GM21786 (cell line): Measurements from ENCODE around the gene C9.
"Not testable (repeated sequence)": the region's sequence is repeated elsewhere in the genome, so short reads cannot be mapped to it uniquely, and the experiment has no call there.

Experiments
- ATAC-seq: cut with Tn5 transposase; IDR thresholded peaks from one replicate; pipeline ENCODE4 v1.9.1; 2021; ENCODE audit not compliant: unreplicated experiment

C9 gene

GRCh38 chr5:39373791-39374190, 9.5 kb upstream of the C9 start:
- ATAC-seq: no peak

GRCh38 chr5:39371367-39371635, 7.0 kb upstream of the C9 start:
- no peak for ATAC-seq

- ATAC-seq: no peak
Measured at GRCh38 chr5:39370555-39371366, 6.5 kb upstream of the C9 start.

GRCh38 chr5:39369123-39369815, 5.0 kb upstream of the C9 start:
- no peak for ATAC-seq

GRCh38 chr5:39368116-39368515, 3.8 kb upstream of the C9 start:
- no peak for ATAC-seq

GRCh38 chr5:39367711-39368110, 3.4 kb upstream of the C9 start:
- no peak for ATAC-seq

GRCh38 chr5:39363217-39363616, 1.1 kb downstream of the C9 start:
- ATAC-seq: no peak

- ATAC-seq: no peak
Measured at GRCh38 chr5:39362646-39363045, 1.6 kb downstream of the C9 start.

- no peak for ATAC-seq
Measured at GRCh38 chr5:39361306-39361705, 3.0 kb downstream of the C9 start.

- no peak for ATAC-seq
Measured at GRCh38 chr5:39360471-39361111, 3.7 kb downstream of the C9 start.

- no peak for ATAC-seq
Measured at GRCh38 chr5:39356263-39356662, 8.0 kb downstream of the C9 start.

- no peak for ATAC-seq
Measured at GRCh38 chr5:39355324-39355723, 9.0 kb downstream of the C9 start.

GRCh38 chr5:39353717-39354399, 10.4 kb downstream of the C9 start:
- ATAC-seq: no peak

GRCh38 chr5:39352951-39353350, 11.3 kb downstream of the C9 start:
- no peak for ATAC-seq

GRCh38 chr5:39352170-39352569, 12.1 kb downstream of the C9 start:
- ATAC-seq: no peak

- ATAC-seq: no peak
Measured at GRCh38 chr5:39349484-39349883, 14.8 kb downstream of the C9 start.

- no peak for ATAC-seq
Measured at GRCh38 chr5:39342460-39342859, 21.8 kb downstream of the C9 start.

GRCh38 chr5:39341896-39342295, 22.4 kb downstream of the C9 start:
- ATAC-seq: no peak

- no peak for ATAC-seq
Measured at GRCh38 chr5:39340506-39340905, 23.8 kb downstream of the C9 start.

GRCh38 chr5:39337252-39337915, 26.9 kb downstream of the C9 start:
- ATAC-seq: no peak

GRCh38 chr5:39334296-39334695, 30.0 kb downstream of the C9 start:
- not testable (repeated sequence) for ATAC-seq
